GM12878 (cell line): ENCODE measurements around the gene C1orf115. TPM values are rescaled to one million over a fixed set of nuclear protein-coding genes. Genes with fewer than 3 reads are reported as not detected.

Source experiments
- ATAC-seq: fragments of 200-7000 bp; cut with Tn5 transposase; 3 replicates; pipeline ENCODE4 v1.9.1; 2020; ENCODE audit warnings: mild to moderate bottlenecking, moderate library complexity
- BruUV-seq: library from RNA; stranded (reverse); fragments of 400-500 nt; replicated peaks from 2 replicates; lab custom pipeline; 2021; lab: Mats Ljungman, UMichigan
- CTCF ChIA-PET: fragments of 300-600 bp; sonication (Branson Sonifier 250); formaldehyde crosslinking; extraction: SDS; loops from one replicate; lab custom pipeline; 2021; ENCODE audit warnings: inconsistent platforms; lab: Yijun Ruan, JAX
- POLR2A ChIA-PET: fragments of 350-600 bp; formaldehyde crosslinking; extraction: SDS; loops from one replicate; lab custom pipeline; 2021; ENCODE audit warnings: inconsistent platforms; lab: Charles Lee
- RAD21 ChIA-PET: fragments of 300-600 bp; sonication (Branson Sonifier 250); formaldehyde crosslinking; loops from one replicate; lab custom pipeline; 2023; ENCODE audit warnings: antibody characterized with exemption; ENCODE audit not compliant: unreplicated experiment; lab: Charles Lee
- SMC1A ChIA-PET: fragments of 300-600 bp; sonication (Branson Sonifier 250); formaldehyde crosslinking; loops from one replicate; lab custom pipeline; 2023; ENCODE audit not compliant: unreplicated experiment, uncharacterized antibody; lab: Charles Lee
- DNase-seq: peaks from one replicate; pipeline ENCODE4 v3.0.0-alpha.2; 2011; ENCODE audit warnings: low read depth, low spot score
- FAIRE-seq: peaks from 3 replicates; lab custom pipeline; 2011; peaks lifted over from hg19 to GRCh38; lab: Jason Lieb, UNC
- H2AFZ ChIP-seq: 2 replicates; pipeline ENCODE4 v1.6.0; 2011; ENCODE audit warnings: low read depth, low read length, control low read depth; ENCODE audit not compliant: control insufficient read depth
- H3K27ac ChIP-seq: 2 replicates; pipeline ENCODE4 v1.5.1; 2011; ENCODE audit warnings: control low read depth; ENCODE audit not compliant: control insufficient read depth, insufficient read depth
- H3K27me3 ChIP-seq, 2 experiments: replicated peaks in 1 of 2; 2 replicates each; pipeline versions ENCODE4 v1.6.0 to v1.6.1; 2011; ENCODE audit warnings: low read length in 1 of 2; ENCODE audit not compliant: control insufficient read depth in 2 of 2, insufficient read depth in 2 of 2
- H3K36me3 ChIP-seq, 2 experiments: 2 replicates each; pipeline ENCODE4 v1.5.1; 2011; ENCODE audit warnings: low read length in 1 of 2; ENCODE audit not compliant: control insufficient read depth in 2 of 2, insufficient read depth in 2 of 2
- H3K4me1 ChIP-seq: 2 replicates; pipeline ENCODE4 v1.6.1; 2011; ENCODE audit warnings: mild to moderate bottlenecking, low read length, moderate library complexity, mixed read lengths; ENCODE audit not compliant: control insufficient read depth, insufficient read depth
- H3K4me2 ChIP-seq: 2 replicates; pipeline ENCODE4 v1.6.0; 2011; ENCODE audit warnings: control low read depth; ENCODE audit not compliant: control insufficient read depth, insufficient read depth
- H3K4me3 ChIP-seq: fragments of 200-600 bp; sonication (generic); 2 replicates; pipeline ENCODE4 v1.5.1; 2016
- H3K79me2 ChIP-seq: 2 replicates; pipeline ENCODE4 v1.6.0; 2011; ENCODE audit warnings: low read length; ENCODE audit not compliant: control insufficient read depth, insufficient read depth
- H3K9ac ChIP-seq: 2 replicates; pipeline ENCODE4 v1.8.0; 2011; ENCODE audit warnings: low read length, control low read depth, mixed read lengths; ENCODE audit not compliant: control insufficient read depth, insufficient read depth
- H3K9me3 ChIP-seq: replicated peaks from 3 replicates; pipeline ENCODE4 v1.5.1; 2011; ENCODE audit warnings: mild to moderate bottlenecking, low read length; ENCODE audit not compliant: control insufficient read depth, insufficient read depth
- H4K20me1 ChIP-seq: 2 replicates; pipeline ENCODE4 v1.6.0; 2011; ENCODE audit not compliant: control insufficient read depth, insufficient read depth
- CEBPZ ChIP-seq: fragments of 150-350 bp; IDR thresholded peaks from 2 replicates; pipeline ENCODE4 v1.6.1; 2016; ENCODE audit warnings: low read depth, low read length
- CREM ChIP-seq: IDR thresholded peaks from 2 replicates; pipeline ENCODE4 v1.6.1; 2014; ENCODE audit warnings: antibody characterized with exemption, low read depth
- EED ChIP-seq: sonication (generic); IDR thresholded peaks from 2 replicates; pipeline ENCODE4 v1.6.1; 2016; ENCODE audit warnings: antibody characterized with exemption, low read depth
- ELK1 ChIP-seq: IDR thresholded peaks from 2 replicates; pipeline ENCODE4 v1.6.1; 2012; ENCODE audit warnings: low read depth, low read length, improper control_type of control experiment
- EP300 ChIP-seq, 2 experiments: fragments of 150-350 bp in 1 of 2; IDR thresholded peaks; 2 replicates each; pipeline ENCODE4 v1.6.1; 2011 to 2012; ENCODE audit warnings: low read depth in 2 of 2, low read length in 2 of 2, borderline replicate concordance in 1 of 2, improper control_type of control experiment in 1 of 2, inconsistent platforms in 1 of 2; ENCODE audit not compliant: control insufficient read depth in 1 of 2
- HDAC6 ChIP-seq: fragments of 200-600 bp; sonication (generic); IDR thresholded peaks from one replicate; pipeline ENCODE4 v1.8.0; 2017; ENCODE audit warnings: antibody characterized with exemption; ENCODE audit not compliant: unreplicated experiment
- KLF5 ChIP-seq: fragments of 450-650 bp; IDR thresholded peaks from 2 replicates; pipeline ENCODE4 v1.6.1; 2014; ENCODE audit warnings: mild to moderate bottlenecking; ENCODE audit not compliant: partially characterized antibody
- MLLT1 ChIP-seq: fragments of 450-650 bp; IDR thresholded peaks from 2 replicates; pipeline ENCODE4 v1.6.1; 2016; ENCODE audit warnings: mild to moderate bottlenecking
- MXI1 ChIP-seq: fragments of 150-350 bp; IDR thresholded peaks from 2 replicates; pipeline ENCODE4 v1.6.1; 2011; ENCODE audit warnings: low read depth, mild to moderate bottlenecking, inconsistent platforms, low read length, improper control_type of control experiment
- MYC ChIP-seq: IDR thresholded peaks from 2 replicates; pipeline ENCODE4 v1.6.1; 2011; ENCODE audit warnings: mild to moderate bottlenecking, low read length, moderate library complexity, inconsistent platforms; ENCODE audit not compliant: insufficient read depth, insufficient replicate concordance, insufficient read length, severe bottlenecking
- NR2C2 ChIP-seq: IDR thresholded peaks from 2 replicates; pipeline ENCODE4 v1.6.1; 2011; ENCODE audit warnings: borderline replicate concordance, low read depth; ENCODE audit not compliant: control insufficient read depth, insufficient read length
- PAX5 ChIP-seq: IDR thresholded peaks from 2 replicates; pipeline ENCODE4 v1.6.1; 2011; ENCODE audit warnings: low read depth, low read length, borderline replicate concordance
- RAD51 ChIP-seq: fragments of 450-650 bp; IDR thresholded peaks from 2 replicates; pipeline ENCODE4 v1.6.1; 2016; ENCODE audit warnings: moderate library complexity, mild to moderate bottlenecking, inconsistent platforms
- SREBF1 ChIP-seq: IDR thresholded peaks from 2 replicates; pipeline ENCODE4 v1.6.1; 2012; ENCODE audit warnings: mild to moderate bottlenecking, low read length
- STAT3 ChIP-seq: IDR thresholded peaks from 2 replicates; pipeline ENCODE4 v1.6.1; 2011; ENCODE audit warnings: low read depth, low read length, improper control_type of control experiment
- TBL1XR1 ChIP-seq: IDR thresholded peaks from 2 replicates; pipeline ENCODE4 v1.6.1; 2012; ENCODE audit warnings: low read depth, low read length, improper control_type of control experiment
- USF2 ChIP-seq: IDR thresholded peaks from 2 replicates; pipeline ENCODE4 v1.6.1; 2011; ENCODE audit warnings: low read depth, low read length, improper control_type of control experiment, borderline replicate concordance
- ZNF217 ChIP-seq: fragments of 450-650 bp; IDR thresholded peaks from 2 replicates; pipeline ENCODE4 v1.6.1; 2017; ENCODE audit warnings: antibody characterized with exemption, mild to moderate bottlenecking
- ZSCAN29 ChIP-seq: fragments of 450-650 bp; IDR thresholded peaks from 2 replicates; pipeline ENCODE4 v1.6.1; 2017; ENCODE audit warnings: mild to moderate bottlenecking, moderate library complexity
- WGBS: methylation state at CpG from one replicate; pipeline ENCODE4 v1.1.6; 2016; ENCODE audit warnings: low lambda C conversion rate; ENCODE audit not compliant: insufficient replicate concordance, insufficient coverage; ENCODE audit errors: missing lambda C conversion rate; 5-methylcytosine and 5-hydroxymethylcytosine counted together
- in situ Hi-C: fragments of 300-500 bp; cut with MboI; formaldehyde crosslinking; loops from 9 replicates; pipeline ENCODE4 v1.14.3; 2018; ENCODE audit warnings: mixed read lengths
- intact Hi-C: fragments of 100-400 bp; cut with micrococcal nuclease; formaldehyde crosslinking; loops from one replicate; pipeline ENCODE4 v1.14.2; 2022; ENCODE audit not compliant: unreplicated experiment
- polyA plus RNA-seq, 11 experiments: library from polyadenylated mRNA; depleted of rRNA in 4 of 11; unstranded in 6 of 11; stranded (reverse) in 5 of 11; fragments of >200 nt; fragmentation: Nextera tagmentation in 4 of 11; fragmentation: Illumina TruSeq in 1 of 11; extraction: Ambion mirVana in 4 of 11; extraction: Trizol in 1 of 11; gene quantifications; 1 replicate in 1 of 11; 2 replicates in 10 of 11; pipeline versions ENCODE4 v1.2.1 to v1.2.3, GENCODE V29; 2011 to 2016; ENCODE audit warnings: inconsistent platforms in 2 of 11, missing spikeins in 2 of 11, low read depth in 1 of 11
- total RNA-seq, 4 experiments: library from RNA; depleted of rRNA in 3 of 4; stranded (reverse); fragments of >200 nt in 3 of 4; fragmentation: Illumina TruSeq in 1 of 4; extraction: Trizol in 1 of 4; gene quantifications; 2 replicates each; pipeline versions ENCODE4 v1.2.1 to v1.2.3, GENCODE V29; 2013 to 2021

C1orf115 gene
- total and polyA plus RNA-seq, 10 of the 15 experiments (the other 5 are each of a cell fraction or from before 2014, with no cell fraction given), result 0.52 to 5.0 (median 4.1) TPM

- SMC1A ChIA-PET, result interaction anchor here (2.0 to 4.0 kb wide), 2 partner anchors 28 to 39 kb away, joined by 14 to 27 read pairs; no protein-coding TSS in a partner anchor
- POLR2A ChIA-PET, result no interaction called here
- TF ChIP-seq STAT3 (no peak), EED (no peak), ZSCAN29 (no peak), RAD51 (no peak), TBL1XR1 (no peak), ELK1 (no peak), PAX5 (no peak), CEBPZ (no peak), KLF5 (no peak), MLLT1 (no peak), HDAC6 (no peak), MYC (no peak), CREM (no peak), EP300 (IDR thresholded peaks at IDR 0.05; ENCODE audit: borderline replicate concordance in 1 of 2, control insufficient read depth in 1 of 2, low read depth in 2 of 2, low read length in 2 of 2) (no peak), ZNF217 (no peak), SREBF1 (no peak), USF2 (no peak), NR2C2 (no peak), MXI1 (no peak)
Observed at GRCh38 chr1:220732137-220732536, 42.0 kb downstream of the C1orf115 start.

More at GRCh38 chr1:220732137-220732536, 42.0 kb downstream of the C1orf115 start:
- Histone ChIP-seq H3K36me3 (no peaks in the 10 kb centered on the region), H3K4me3 (no peak overlapping the region), H3K9ac (no peak overlapping the region), H3K9me3 (no peaks in the 10 kb centered on the region), H3K27me3 (no peaks in the 10 kb centered on the region), H3K79me2 (no peaks in the 10 kb centered on the region), H3K4me1 (no peaks in the 10 kb centered on the region), H3K27ac (no peak overlapping the region), H4K20me1 (no peaks in the 10 kb centered on the region), H2AFZ (no peak overlapping the region), H3K4me2 (no peak overlapping the region)
- no TSS peak for BruUV-seq
- FAIRE-seq, result no peak
- CTCF ChIA-PET, result interaction anchor here (1.8 to 3.6 kb wide), 6 partner anchors 29 to 451 kb away, joined by 6 to 52 read pairs (median 17); no protein-coding TSS in a partner anchor
- in situ Hi-C loops, result no loop called here
- 98% methylated on average over 3 of the region's 3 CpGs for WGBS
- DNase-seq, result no peak
- no peak for ATAC-seq
- intact Hi-C loops, result loop anchor here (2.0 kb wide), 2 partner anchors 41 to 45 kb away; partner anchors contain the start of gene C1orf115
- RAD21 ChIA-PET, result no interaction called here
